ENCODE data around the gene UQCR11. TPM values are rescaled to one million over a fixed set of nuclear protein-coding genes. Genes with fewer than 3 reads are reported as not detected.

Gene UQCR11
- total and polyA plus RNA-seq, 2 of the 4 experiments (the other 2 are of a cell fraction), result 29.2 to 177 TPM

- Histone ChIP-seq H2BK120ac (ENCODE audit: low read depth, low read length) (no peak overlapping the region), H3K18ac (ENCODE audit: low read depth, low read length) (no peak overlapping the region), H2BK5ac (ENCODE audit: low read depth, low read length, poor library complexity, severe bottlenecking) (no peak overlapping the region), H3K9me3 (ENCODE audit: control insufficient read depth, insufficient read depth, low read length) (no peaks in the 10 kb centered on the region), H3K4ac (ENCODE audit: low read depth, low read length) (no peak overlapping the region), H3K4me1 (ENCODE audit: control insufficient read depth, insufficient read depth, low read length) (peaks cover 8% of the 10 kb centered on the region), H3K56ac (ENCODE audit: extremely low read depth, insufficient read depth, low read length) (no peak overlapping the region), H3K9ac (ENCODE audit: low read depth, low read length) (no peak overlapping the region), H3K14ac (replicated peaks; ENCODE audit: low read depth, low read length) (no peak overlapping the region), H2AFZ (replicated peaks; ENCODE audit: low read length, poor library complexity) (no peak overlapping the region), H2AK5ac (ENCODE audit: low read depth, low read length) (no peak overlapping the region), H2BK20ac (ENCODE audit: low read depth, low read length) (no peak overlapping the region), H4K5ac (ENCODE audit: low read depth, low read length) (no peak overlapping the region), H4K8ac (ENCODE audit: low read depth in 2 of 2, low read length in 2 of 2) (no peak overlapping the region), H3K79me1 (ENCODE audit: low read depth in 1 of 2, low read length in 2 of 2) (peaks cover 0 to 8% of the 10 kb centered on the region in 2 experiments; a peak in 2 of 4 replicates), H3K23ac (ENCODE audit: low read depth, low read length) (no peak overlapping the region), H3K27ac (ENCODE audit: insufficient read depth, low read length) (no peak overlapping the region), H3K27me3 (ENCODE audit: control insufficient read depth, insufficient read depth, low read length) (no peaks in the 10 kb centered on the region; the same call in 1 of the 2 replicates), H4K91ac (ENCODE audit: insufficient read depth, low read depth, low read length) (no peak overlapping the region), H3K36me3 (ENCODE audit: control insufficient read depth, insufficient read depth, low read length) (no peaks in the 10 kb centered on the region; the same call in 1 of the 2 replicates), H3K4me2 (ENCODE audit: low read depth, low read length) (no peak overlapping the region), H2AK9ac (replicated peaks; ENCODE audit: low read depth, low read length, poor library complexity) (no peak overlapping the region), H2BK15ac (ENCODE audit: low read depth, low read length) (no peak overlapping the region), H4K20me1 (ENCODE audit: insufficient read depth, low read length) (peaks cover 23% of the 10 kb centered on the region), H3K4me3 (ENCODE audit: insufficient read depth, low read depth, low read length) (no peak overlapping the region), H3K9me1 (ENCODE audit: insufficient read depth, low read length) (no peaks in the 10 kb centered on the region; the same call in 1 of the 2 replicates)
- no peak for TF ChIP-seq SMC3 (IDR thresholded peaks at IDR 0.05; ENCODE audit: low read depth, low read length)
- ChIA-PET CTCF (no interaction called here), POLR2A (ENCODE audit: unreplicated experiment) (interaction anchor here (0.6 kb wide), 1 partner anchor 101 kb away, joined by 3 read pairs; no protein-coding TSS in a partner anchor)
- dilution Hi-C loops (cut with HindIII; ENCODE audit: low sequenced_read_pairs, unreplicated experiment), result no loop called here
- no peak for ATAC-seq (ENCODE audit: low read depth)
- intact Hi-C loops (cut with micrococcal nuclease), result loop anchor here (10.0 kb wide), 1 partner anchor 985 kb away; no protein-coding TSS in a partner anchor
- 75% methylated on average over 1 of the region's 4 CpGs; no CpG with 5 or more reads in 1 of the 2 experiments for WGBS, 2 experiments (ENCODE audit: extremely low coverage in 2 of 2, insufficient read length in 1 of 2)
- in situ Hi-C loops (cut with MboI; ENCODE audit: low sequenced_read_pairs), result no loop called here
- no TSS peak for BruUV-seq (replicated peaks)
- DNase-seq, result no peak
Observed at GRCh38 chr19:1569997-1570396, 35.3 kb downstream of the UQCR11 start.

Measured in IMR-90 (cell line).